Astrocyte (in vitro differentiated cells and primary cell): ENCODE measurements around the gene KRTAP6-1. TPM values are rescaled to one million over a fixed set of nuclear protein-coding genes. Genes with fewer than 3 reads are reported as not detected.

Experiments used
- DNase-seq: peaks from one replicate; pipeline ENCODE4 v3.0.0-alpha.2; 2010; ENCODE audit warnings: low read depth
- FAIRE-seq: peaks from 2 replicates; lab custom pipeline; 2011; peaks lifted over from hg19 to GRCh38; lab: Jason Lieb, UNC
- H2AFZ ChIP-seq: 2 replicates; pipeline ENCODE4 v1.6.0; 2012; ENCODE audit warnings: low read depth, low read length, inconsistent platforms
- H3K27ac ChIP-seq: 2 replicates; pipeline ENCODE4 v1.5.1; 2011; ENCODE audit warnings: low read depth, low read length, inconsistent platforms
- H3K27me3 ChIP-seq: 2 replicates; pipeline ENCODE4 v1.6.0; 2011; ENCODE audit warnings: low read length, inconsistent platforms; ENCODE audit not compliant: insufficient read depth
- H3K36me3 ChIP-seq: 2 replicates; pipeline ENCODE4 v1.5.1; 2011; ENCODE audit warnings: low read length, inconsistent platforms; ENCODE audit not compliant: insufficient read depth
- H3K4me1 ChIP-seq: 2 replicates; pipeline ENCODE4 v1.5.1; 2011; ENCODE audit warnings: low read length, inconsistent platforms; ENCODE audit not compliant: insufficient read depth
- H3K4me2 ChIP-seq: 2 replicates; pipeline ENCODE4 v1.6.0; 2012; ENCODE audit warnings: low read length, inconsistent platforms
- H3K4me3 ChIP-seq: 2 replicates; pipeline ENCODE4 v1.5.1; 2011; ENCODE audit warnings: low read depth, mild to moderate bottlenecking, low read length, inconsistent platforms; ENCODE audit not compliant: insufficient read depth
- H3K79me2 ChIP-seq: 2 replicates; pipeline ENCODE4 v1.6.0; 2012; ENCODE audit warnings: mild to moderate bottlenecking, low read length, inconsistent platforms; ENCODE audit not compliant: insufficient read depth
- H3K9ac ChIP-seq: 2 replicates; pipeline ENCODE4 v1.6.0; 2012; ENCODE audit warnings: mild to moderate bottlenecking, low read length, inconsistent platforms
- H3K9me3 ChIP-seq: 2 replicates; pipeline ENCODE4 v1.5.1; 2012; ENCODE audit warnings: low read depth, mild to moderate bottlenecking, low read length, inconsistent platforms; ENCODE audit not compliant: insufficient read depth
- H4K20me1 ChIP-seq: 2 replicates; pipeline ENCODE4 v1.6.0; 2012; ENCODE audit warnings: low read length, inconsistent platforms; ENCODE audit not compliant: insufficient read depth
- H3K27ac Mint-ChIP-seq: one replicate; pipeline ENCODE4 v1.8.0; 2021; ENCODE audit warnings: mild to moderate bottlenecking, mixed read lengths; ENCODE audit not compliant: unreplicated experiment
- H3K27me3 Mint-ChIP-seq: one replicate; pipeline ENCODE4 v1.8.0; 2021; ENCODE audit warnings: low read depth, mixed read lengths; ENCODE audit not compliant: unreplicated experiment
- H3K36me3 Mint-ChIP-seq: one replicate; pipeline ENCODE4 v1.8.0; 2021; ENCODE audit warnings: low read depth, mixed read lengths; ENCODE audit not compliant: unreplicated experiment
- H3K4me1 Mint-ChIP-seq: one replicate; pipeline ENCODE4 v1.8.0; 2021; ENCODE audit warnings: low read depth, mixed read lengths; ENCODE audit not compliant: unreplicated experiment
- H3K4me3 Mint-ChIP-seq: one replicate; pipeline ENCODE4 v1.8.0; 2021; ENCODE audit warnings: mild to moderate bottlenecking, moderate library complexity, mixed read lengths; ENCODE audit not compliant: unreplicated experiment
- H3K9me3 Mint-ChIP-seq: one replicate; pipeline ENCODE4 v1.8.0; 2021; ENCODE audit warnings: mild to moderate bottlenecking, mixed read lengths; ENCODE audit not compliant: unreplicated experiment
- CTCF ChIP-seq: IDR thresholded peaks from 2 replicates; pipeline ENCODE4 v1.5.1; 2011; ENCODE audit warnings: low read depth, mild to moderate bottlenecking, inconsistent platforms, low read length, moderate library complexity; ENCODE audit not compliant: insufficient read depth
- EZH2 ChIP-seq: IDR thresholded peaks from 2 replicates; pipeline ENCODE4 v1.6.1; 2012; ENCODE audit warnings: mild to moderate bottlenecking, low read length, inconsistent platforms; ENCODE audit not compliant: insufficient read depth
- total RNA-seq: library from RNA; stranded (reverse); gene quantifications from 2 replicates; pipeline ENCODE4 v1.2.1, GENCODE V29; 2021

KRTAP6-1 gene
- total RNA-seq, 1 donor from 2014 or later: not detected

GRCh38 chr21:30605968-30606367 is 7.8 kb downstream of the KRTAP6-1 start:
- no peaks in the 10 kb centered on the region for H3K27me3 Mint-ChIP-seq
- Histone ChIP-seq H3K27ac (no peak overlapping the region), H3K27me3 (no peaks in the 10 kb centered on the region), H3K9me3 (peaks cover 2% of the 10 kb centered on the region), H3K9ac (no peak overlapping the region), H2AFZ (no peak overlapping the region), H3K36me3 (no peaks in the 10 kb centered on the region), H3K79me2 (no peaks in the 10 kb centered on the region), H3K4me2 (no peak overlapping the region), H3K4me3 (no peak overlapping the region), H4K20me1 (no peaks in the 10 kb centered on the region), H3K4me1 (no peaks in the 10 kb centered on the region)
- no peaks in the 10 kb centered on the region for H3K9me3 Mint-ChIP-seq
- H3K27ac Mint-ChIP-seq: no peak overlapping the region
- no peak overlapping the region for H3K4me3 Mint-ChIP-seq
- DNase-seq (no peak), FAIRE-seq (no peak)
- TF ChIP-seq CTCF (no peak), EZH2 (no peak)
- H3K36me3 Mint-ChIP-seq: no peaks in the 10 kb centered on the region
- no peaks in the 10 kb centered on the region for H3K4me1 Mint-ChIP-seq

GRCh38 chr21:30600787-30601186 is 12.9 kb downstream of the KRTAP6-1 start, which contains the start of gene KRTAP22-1:
TSS of gene KRTAP22-1 (plus strand) at chr21:30601087.
- H3K4me1 Mint-ChIP-seq: no peaks in the 10 kb centered on the region
- Histone ChIP-seq H3K9me3 (peaks cover 6% of the 10 kb centered on the region), H3K27ac (no peak within 1 kb of the TSS), H4K20me1 (no peaks in the 10 kb centered on the region), H3K9ac (no peak within 1 kb of the TSS), H3K27me3 (no peaks in the 10 kb centered on the region), H3K36me3 (no peaks in the 10 kb centered on the region), H3K79me2 (no peaks in the 10 kb centered on the region), H2AFZ (no peak within 1 kb of the TSS), H3K4me3 (no peak within 1 kb of the TSS), H3K4me2 (no peak within 1 kb of the TSS), H3K4me1 (no peaks in the 10 kb centered on the region)
- H3K4me3 Mint-ChIP-seq: no peak within 1 kb of the TSS
- H3K27ac Mint-ChIP-seq: no peak within 1 kb of the TSS
- H3K9me3 Mint-ChIP-seq: no peaks in the 10 kb centered on the region
- no peaks in the 10 kb centered on the region for H3K36me3 Mint-ChIP-seq
- FAIRE-seq: no peak
- TF ChIP-seq EZH2: no peak
- no peak for TF ChIP-seq CTCF
- no peaks in the 10 kb centered on the region for H3K27me3 Mint-ChIP-seq
- no peak for DNase-seq

- H3K4me1 ChIP-seq: no peaks in the 10 kb centered on the region
- H3K4me3 ChIP-seq: no peak within 1 kb of the TSS
- DNase-seq: no peak
- H3K27ac ChIP-seq: no peak within 1 kb of the TSS
- FAIRE-seq: no peak
- no peaks in the 10 kb centered on the region for H3K27me3 Mint-ChIP-seq
- H3K4me2 ChIP-seq: no peak within 1 kb of the TSS
- no peaks in the 10 kb centered on the region for H3K9me3 Mint-ChIP-seq
- H3K9ac ChIP-seq: no peak within 1 kb of the TSS
- no peaks in the 10 kb centered on the region for H3K4me1 Mint-ChIP-seq
- no peak for TF ChIP-seq EZH2
- no peak for TF ChIP-seq CTCF
- no peaks in the 10 kb centered on the region for H4K20me1 ChIP-seq
- H3K9me3 ChIP-seq: peaks cover 6% of the 10 kb centered on the region
- H3K4me3 Mint-ChIP-seq: no peak within 1 kb of the TSS
- H3K27ac Mint-ChIP-seq: no peak within 1 kb of the TSS
- H3K36me3 Mint-ChIP-seq: no peaks in the 10 kb centered on the region
- H3K79me2 ChIP-seq: no peaks in the 10 kb centered on the region
- no peaks in the 10 kb centered on the region for H3K27me3 ChIP-seq
- H3K36me3 ChIP-seq: no peaks in the 10 kb centered on the region
- no peak within 1 kb of the TSS for H2AFZ ChIP-seq
Measured at GRCh38 chr21:30598802-30599201, 14.9 kb downstream of the KRTAP6-1 start, which contains the start of gene KRTAP6-2. TSS of gene KRTAP6-2 (minus strand) at chr21:30598902. CDS start at chr21:30598874, 28 bp downstream.
